IPS-18a (cell line): ENCODE measurements around the gene XIRP1.

ENCODE experiments used
- H3K27ac ChIP-seq: one replicate; pipeline ENCODE4 v1.5.1; 2013; ENCODE audit warnings: low read length
- H3K27me3 ChIP-seq: one replicate; pipeline ENCODE4 v1.6.1; 2013; ENCODE audit warnings: mild to moderate bottlenecking, low read length; ENCODE audit not compliant: control insufficient read depth, insufficient read depth
- H3K36me3 ChIP-seq: one replicate; pipeline ENCODE4 v1.6.1; 2013; ENCODE audit warnings: low read depth, low read length; ENCODE audit not compliant: control insufficient read depth
- H3K4me1 ChIP-seq: one replicate; pipeline ENCODE4 v1.6.1; 2013; ENCODE audit warnings: low read depth, low read length; ENCODE audit not compliant: control insufficient read depth
- H3K4me3 ChIP-seq: one replicate; pipeline ENCODE4 v1.5.1; 2013; ENCODE audit warnings: low read length
- H3K9ac ChIP-seq: one replicate; pipeline ENCODE4 v1.6.1; 2013; ENCODE audit warnings: mild to moderate bottlenecking, low read length, moderate library complexity
- H3K9me3 ChIP-seq: one replicate; pipeline ENCODE4 v1.6.1; 2013; ENCODE audit warnings: low read depth, low read length; ENCODE audit not compliant: control insufficient read depth

XIRP1 gene

GRCh38 chr3:39207361-39208186 lies 15.2 kb upstream of the XIRP1 start:
- Histone ChIP-seq H3K36me3 (no peaks in the 10 kb centered on the region), H3K9ac (no peak overlapping the region), H3K9me3 (no peaks in the 10 kb centered on the region), H3K27me3 (no peaks in the 10 kb centered on the region), H3K4me1 (peaks cover 28% of the 10 kb centered on the region), H3K4me3 (no peak overlapping the region), H3K27ac (no peak overlapping the region)

- H3K9me3 ChIP-seq: no peaks in the 10 kb centered on the region
Measured at GRCh38 chr3:39205919-39206516, 13.6 kb upstream of the XIRP1 start.

GRCh38 chr3:39205131-39205530 lies 12.7 kb upstream of the XIRP1 start:
- Histone ChIP-seq H3K27me3 (no peaks in the 10 kb centered on the region), H3K36me3 (no peaks in the 10 kb centered on the region), H3K4me1 (peaks cover 11% of the 10 kb centered on the region), H3K9ac (no peak overlapping the region), H3K9me3 (no peaks in the 10 kb centered on the region), H3K4me3 (no peak overlapping the region), H3K27ac (no peak overlapping the region)

More at GRCh38 chr3:39205919-39206516, 13.6 kb upstream of the XIRP1 start:
- Histone ChIP-seq H3K27me3 (no peaks in the 10 kb centered on the region), H3K36me3 (no peaks in the 10 kb centered on the region), H3K27ac (no peak overlapping the region), H3K9ac (no peak overlapping the region), H3K4me3 (no peak overlapping the region), H3K4me1 (peaks cover 20% of the 10 kb centered on the region)

- Histone ChIP-seq H3K4me3 (no peak overlapping the region), H3K4me1 (peaks cover 9% of the 10 kb centered on the region), H3K9me3 (no peaks in the 10 kb centered on the region), H3K27ac (no peak overlapping the region), H3K9ac (no peak overlapping the region), H3K36me3 (no peaks in the 10 kb centered on the region), H3K27me3 (no peaks in the 10 kb centered on the region)
Measured at GRCh38 chr3:39203860-39204259, 11.5 kb upstream of the XIRP1 start.

- Histone ChIP-seq H3K27ac (no peak overlapping the region), H3K9me3 (no peaks in the 10 kb centered on the region), H3K9ac (no peak overlapping the region), H3K4me3 (no peak overlapping the region), H3K4me1 (peaks cover 8% of the 10 kb centered on the region), H3K27me3 (no peaks in the 10 kb centered on the region), H3K36me3 (no peaks in the 10 kb centered on the region)
Measured at GRCh38 chr3:39203402-39203801, 11.0 kb upstream of the XIRP1 start.

GRCh38 chr3:39202094-39202493 lies 9.7 kb upstream of the XIRP1 start:
- Histone ChIP-seq H3K27me3 (no peaks in the 10 kb centered on the region), H3K27ac (no peak overlapping the region), H3K9ac (no peak overlapping the region), H3K9me3 (no peaks in the 10 kb centered on the region), H3K36me3 (no peaks in the 10 kb centered on the region), H3K4me3 (no peak overlapping the region), H3K4me1 (no peaks in the 10 kb centered on the region)

- Histone ChIP-seq H3K36me3 (no peaks in the 10 kb centered on the region), H3K9ac (no peak overlapping the region), H3K27me3 (no peaks in the 10 kb centered on the region), H3K9me3 (no peaks in the 10 kb centered on the region), H3K4me3 (no peak overlapping the region), H3K27ac (no peak overlapping the region), H3K4me1 (no peaks in the 10 kb centered on the region)
Measured at GRCh38 chr3:39196671-39197356, 4.4 kb upstream of the XIRP1 start.

GRCh38 chr3:39196034-39196433 lies 3.6 kb upstream of the XIRP1 start:
- Histone ChIP-seq H3K9ac (no peak overlapping the region), H3K4me3 (no peak overlapping the region), H3K36me3 (no peaks in the 10 kb centered on the region), H3K9me3 (no peaks in the 10 kb centered on the region), H3K4me1 (no peaks in the 10 kb centered on the region), H3K27ac (no peak overlapping the region), H3K27me3 (no peaks in the 10 kb centered on the region)

GRCh38 chr3:39193391-39193790 lies 996 bp upstream of the XIRP1 start:
- Histone ChIP-seq H3K36me3 (no peaks in the 10 kb centered on the region), H3K27ac (no peak overlapping the region), H3K9ac (no peak overlapping the region), H3K9me3 (no peaks in the 10 kb centered on the region), H3K4me1 (no peaks in the 10 kb centered on the region), H3K4me3 (no peak overlapping the region), H3K27me3 (no peaks in the 10 kb centered on the region)

- H3K36me3 ChIP-seq: no peaks in the 10 kb centered on the region
- no peaks in the 10 kb centered on the region for H3K27me3 ChIP-seq
- H3K9ac ChIP-seq: no peak overlapping the region
- no peak overlapping the region for H3K4me3 ChIP-seq
- H3K27ac ChIP-seq: no peak overlapping the region
- no peaks in the 10 kb centered on the region for H3K9me3 ChIP-seq
- no peaks in the 10 kb centered on the region for H3K4me1 ChIP-seq
Measured at GRCh38 chr3:39191773-39192172, 622 bp downstream of the XIRP1 start.

- no peaks in the 10 kb centered on the region for H3K9me3 ChIP-seq
- no peak overlapping the region for H3K27ac ChIP-seq
- no peak overlapping the region for H3K9ac ChIP-seq
- H3K36me3 ChIP-seq: no peaks in the 10 kb centered on the region
- no peaks in the 10 kb centered on the region for H3K4me1 ChIP-seq
- H3K4me3 ChIP-seq: no peak overlapping the region
- no peaks in the 10 kb centered on the region for H3K27me3 ChIP-seq
Measured at GRCh38 chr3:39191111-39191510, 1.3 kb downstream of the XIRP1 start.
